ENCODE data around the gene TREH. TPM values are rescaled to one million over a fixed set of nuclear protein-coding genes. Genes with fewer than 3 reads are reported as not detected.

The TREH gene
- total RNA-seq, 1 experiment from 2014 or later, result 0.15 TPM

- Histone ChIP-seq H3K4me1 (ENCODE audit: control insufficient read depth in 1 of 2, insufficient read depth in 2 of 2, low read length in 2 of 2) (peaks cover 3 to 29% of the 10 kb centered on the region in 2 experiments; a peak in 3 of 4 replicates), H3K9ac (ENCODE audit: low read length) (no peak overlapping the region), H2AFZ (ENCODE audit: low read depth, low read length, poor library complexity, severe bottlenecking) (no peak overlapping the region), H4K20me1 (ENCODE audit: insufficient read depth) (no peaks in the 10 kb centered on the region), H3K4me2 (ENCODE audit: low read length) (no peak overlapping the region), H3K27me3 (ENCODE audit: insufficient read depth, low read length) (no peaks in the 10 kb centered on the region), H3K27ac (ENCODE audit: low read depth, low read length) (no peak overlapping the region), H3K36me3 (ENCODE audit: control insufficient read depth in 1 of 2, insufficient read depth in 2 of 2, low read length in 2 of 2) (no peaks in the 10 kb centered on the region), H3K9me2 (ENCODE audit: insufficient read depth) (no peaks in the 10 kb centered on the region), H3K79me2 (ENCODE audit: insufficient read depth, low read length) (no peaks in the 10 kb centered on the region), H3K4me3 (replicated peaks in 1 of 2; ENCODE audit: low read depth in 1 of 2, low read length in 2 of 2) (no peak overlapping the region), H3K9me3 (ENCODE audit: control insufficient read depth in 1 of 2, insufficient read depth in 1 of 2, low read depth in 1 of 2, low read length in 2 of 2) (no peaks in the 10 kb centered on the region)
- ChIA-PET CTCF (interaction anchor here (1.8 kb wide), 1 partner anchor 263 kb away, joined by 5 read pairs; no protein-coding TSS in a partner anchor), RAD21 (ENCODE audit: low non-redundant PET in 1 of 2, low total read pairs in 2 of 2, uncharacterized antibody in 2 of 2, unreplicated experiment in 2 of 2) (no interaction called here), POLR2A (no interaction called here)
- no TSS peak for BruUV-seq (replicated peaks)
- no peak for ATAC-seq
- intact Hi-C loops (cut with micrococcal nuclease), result loop anchor here (10.0 kb wide), 1 partner anchor 539 kb away; the partner anchor contains the start of gene SCN4B
- TF ChIP-seq ZNF274 (IDR thresholded peaks at IDR 0.05; ENCODE audit: low read depth, low read length) (no peak), ELF1 (IDR thresholded peaks at IDR 0.05; ENCODE audit: borderline replicate concordance, low read depth) (no peak), CTCF (IDR thresholded peaks at IDR 0.05 in 2 of 3, conservative IDR thresholded peaks at IDR 0.05 in 1 of 3; ENCODE audit: borderline replicate concordance in 1 of 3, insufficient read depth in 1 of 3, low read depth in 2 of 3, low read length in 2 of 3) (no peak), POLR2A (IDR thresholded peaks at IDR 0.05; ENCODE audit: borderline replicate concordance, extremely low read depth, insufficient read depth, insufficient read length) (no peak), EGR1 (IDR thresholded peaks at IDR 0.05; ENCODE audit: low read depth) (no peak), CBX3 (IDR thresholded peaks at IDR 0.05; ENCODE audit: low read depth) (no peak), ATF3 (IDR thresholded peaks at IDR 0.05) (no peak), JUND (IDR thresholded peaks at IDR 0.05) (no peak), TCF7L2 (IDR thresholded peaks at IDR 0.05; ENCODE audit: borderline replicate concordance, extremely low read depth, insufficient read depth, insufficient read length) (no peak), ZBTB33 (IDR thresholded peaks at IDR 0.05; ENCODE audit: extremely low read depth, insufficient replicate concordance, low read length) (no peak), SRF (IDR thresholded peaks at IDR 0.05; ENCODE audit: low read depth) (no peak), YY1 (IDR thresholded peaks at IDR 0.05; ENCODE audit: extremely low read depth, insufficient replicate concordance, low read depth, low read length) (no peak), SIN3A (IDR thresholded peaks at IDR 0.05; ENCODE audit: low read depth) (no peak), EZH2 (IDR thresholded peaks at IDR 0.05) (no peak), SP1 (IDR thresholded peaks at IDR 0.05; ENCODE audit: low read depth) (no peak), REST (IDR thresholded peaks at IDR 0.05; ENCODE audit: low read depth) (no peak), EZH2phosphoT487 (IDR thresholded peaks at IDR 0.05; ENCODE audit: borderline replicate concordance) (no peak), FOSL1 (IDR thresholded peaks at IDR 0.05; ENCODE audit: low read depth) (no peak)
- DNase-seq (ENCODE audit: low read depth, low spot score), result no peak
Measured at GRCh38 chr11:118694185-118694584, 14.7 kb upstream of the TREH start.
